Duodenal mucosa (tissue), 2 donors: Measurements from ENCODE around the gene NRXN3.
"Not testable (repeated sequence)": the region's sequence is repeated elsewhere in the genome, so short reads cannot be mapped to it uniquely, and the experiment has no call there.

ENCODE experiments used
- H3K27ac ChIP-seq: one replicate; pipeline ENCODE4 v1.7.0; 2013; ENCODE audit warnings: low read depth, low read length
- H3K27me3 ChIP-seq, 2 donors: one replicate each; pipeline ENCODE4 v1.7.0; 2013; ENCODE audit warnings: low read length in 2 of 2, control low read depth in 1 of 2; ENCODE audit not compliant: insufficient read depth in 2 of 2, control insufficient read depth in 1 of 2
- H3K36me3 ChIP-seq, 2 donors: one replicate each; pipeline ENCODE4 v1.7.0; 2013; ENCODE audit warnings: low read length in 2 of 2, control low read depth in 1 of 2; ENCODE audit not compliant: insufficient read depth in 2 of 2, control insufficient read depth in 1 of 2
- H3K4me1 ChIP-seq, 2 donors: one replicate each; pipeline ENCODE4 v1.7.0; 2013; ENCODE audit warnings: low read length in 2 of 2, control low read depth in 1 of 2; ENCODE audit not compliant: insufficient read depth in 2 of 2, control insufficient read depth in 1 of 2
- H3K4me3 ChIP-seq, 2 donors: one replicate each; pipeline ENCODE4 v1.7.0; 2013; ENCODE audit warnings: low read length in 2 of 2, low read depth in 1 of 2
- H3K9ac ChIP-seq, 2 donors: one replicate each; pipeline ENCODE4 v1.7.0; 2013; ENCODE audit warnings: low read length in 2 of 2, low read depth in 1 of 2
- H3K9me3 ChIP-seq, 2 donors: one replicate each; pipeline ENCODE4 v1.7.0; 2013; ENCODE audit warnings: low read length in 2 of 2, control low read depth in 1 of 2; ENCODE audit not compliant: control insufficient read depth in 1 of 2

NRXN3 gene

GRCh38 chr14:79745046-79745445 is 1574.9 kb downstream of the NRXN3 start:
- H3K9ac ChIP-seq, result no peak overlapping the region
- H3K36me3 ChIP-seq, result no peaks in the 10 kb centered on the region
- no peaks in the 10 kb centered on the region for H3K9me3 ChIP-seq
- no peaks in the 10 kb centered on the region for H3K27me3 ChIP-seq
- H3K27ac ChIP-seq, result no peak overlapping the region
- no peaks in the 10 kb centered on the region for H3K4me1 ChIP-seq
- no peak overlapping the region for H3K4me3 ChIP-seq

- Histone ChIP-seq H3K27me3 (no peaks in the 10 kb centered on the region), H3K9me3 (no peaks in the 10 kb centered on the region), H3K4me3 (no peak overlapping the region), H3K36me3 (no peaks in the 10 kb centered on the region), H3K27ac (no peak overlapping the region), H3K4me1 (no peaks in the 10 kb centered on the region), H3K9ac (no peak overlapping the region)
Observed at GRCh38 chr14:79749065-79749464, 1578.9 kb downstream of the NRXN3 start.

GRCh38 chr14:79758985-79759384 is 1588.8 kb downstream of the NRXN3 start:
- no peaks in the 10 kb centered on the region for H3K9me3 ChIP-seq
- no peaks in the 10 kb centered on the region for H3K27me3 ChIP-seq
- no peak overlapping the region for H3K9ac ChIP-seq
- H3K4me3 ChIP-seq, result no peak overlapping the region
- no peak overlapping the region for H3K27ac ChIP-seq
- no peaks in the 10 kb centered on the region for H3K36me3 ChIP-seq
- H3K4me1 ChIP-seq, result no peaks in the 10 kb centered on the region

- peaks cover 0 to 3% of the 10 kb centered on the region in 2 donors for H3K4me1 ChIP-seq
- no peak overlapping the region for H3K4me3 ChIP-seq
- no peak overlapping the region for H3K27ac ChIP-seq
- H3K9ac ChIP-seq, result no peak overlapping the region
- H3K27me3 ChIP-seq, result no peaks in the 10 kb centered on the region
- H3K36me3 ChIP-seq, result no peaks in the 10 kb centered on the region
- no peaks in the 10 kb centered on the region for H3K9me3 ChIP-seq
Observed at GRCh38 chr14:79764323-79764722, 1594.2 kb downstream of the NRXN3 start.

- H3K27ac ChIP-seq, result no peak overlapping the region
- no peaks in the 10 kb centered on the region for H3K36me3 ChIP-seq
- peaks cover 0 to 3% of the 10 kb centered on the region in 2 donors for H3K4me1 ChIP-seq
- H3K9me3 ChIP-seq, result no peaks in the 10 kb centered on the region
- no peaks in the 10 kb centered on the region for H3K27me3 ChIP-seq
- H3K9ac ChIP-seq, result no peak overlapping the region
- H3K4me3 ChIP-seq, result no peak overlapping the region
Observed at GRCh38 chr14:79766511-79766910, 1596.3 kb downstream of the NRXN3 start.

- H3K4me1 ChIP-seq, result peaks cover 0 to 3% of the 10 kb centered on the region in 2 donors
- no peak overlapping the region for H3K27ac ChIP-seq
- no peak overlapping the region for H3K4me3 ChIP-seq
- H3K9me3 ChIP-seq, result no peaks in the 10 kb centered on the region
- H3K27me3 ChIP-seq, result no peaks in the 10 kb centered on the region
- H3K9ac ChIP-seq, result no peak overlapping the region
- no peaks in the 10 kb centered on the region for H3K36me3 ChIP-seq
Observed at GRCh38 chr14:79767251-79767650, 1597.1 kb downstream of the NRXN3 start.

GRCh38 chr14:79767721-79768120 is 1597.5 kb downstream of the NRXN3 start:
- H3K9ac ChIP-seq, H3K27me3 ChIP-seq, H3K4me1 ChIP-seq, H3K27ac ChIP-seq, H3K9me3 ChIP-seq, H3K36me3 ChIP-seq, H3K4me3 ChIP-seq: not testable (repeated sequence)

- Histone ChIP-seq H3K27ac (no peak overlapping the region), H3K4me3 (no peak overlapping the region), H3K4me1 (no peaks in the 10 kb centered on the region), H3K9ac (no peak overlapping the region), H3K27me3 (no peaks in the 10 kb centered on the region), H3K9me3 (peaks cover 0 to 2% of the 10 kb centered on the region in 2 donors), H3K36me3 (no peaks in the 10 kb centered on the region)
Observed at GRCh38 chr14:79781882-79782281, 1611.7 kb downstream of the NRXN3 start.

- H3K27ac ChIP-seq, result no peak overlapping the region
- H3K9me3 ChIP-seq, result peaks cover 0 to 2% of the 10 kb centered on the region in 2 donors
- H3K27me3 ChIP-seq, result no peaks in the 10 kb centered on the region
- H3K9ac ChIP-seq, result no peak overlapping the region
- no peaks in the 10 kb centered on the region for H3K4me1 ChIP-seq
- H3K36me3 ChIP-seq, result no peaks in the 10 kb centered on the region
- H3K4me3 ChIP-seq, result no peak overlapping the region
Observed at GRCh38 chr14:79783041-79783440, 1612.9 kb downstream of the NRXN3 start.

GRCh38 chr14:79786522-79786921 is 1616.3 kb downstream of the NRXN3 start:
- Histone ChIP-seq H3K27me3 (no peaks in the 10 kb centered on the region), H3K4me1 (no peaks in the 10 kb centered on the region), H3K36me3 (no peaks in the 10 kb centered on the region), H3K27ac (no peak overlapping the region), H3K4me3 (no peak overlapping the region), H3K9ac (no peak overlapping the region), H3K9me3 (peaks cover 0 to 2% of the 10 kb centered on the region in 2 donors)

GRCh38 chr14:79788346-79788745 is 1618.2 kb downstream of the NRXN3 start:
- Histone ChIP-seq H3K27ac (no peak overlapping the region), H3K36me3 (no peaks in the 10 kb centered on the region), H3K4me1 (no peaks in the 10 kb centered on the region), H3K27me3 (no peaks in the 10 kb centered on the region), H3K9ac (no peak overlapping the region), H3K4me3 (no peak overlapping the region), H3K9me3 (peaks cover 0 to 2% of the 10 kb centered on the region in 2 donors)
